Omental fat pad (tissue), 4 donors: ENCODE data around the gene MAMDC4. TPM values are rescaled to one million over a fixed set of nuclear protein-coding genes. Genes with fewer than 3 reads are reported as not detected.

ENCODE experiments used
- ATAC-seq: fragments of 150-250 bp; one replicate; pipeline ENCODE4 v1.9.1; 2016; ENCODE audit warnings: mild to moderate bottlenecking, moderate library complexity; ENCODE audit not compliant: low FRiP score
- DNase-seq: peaks from one replicate; pipeline ENCODE4 v3.0.0-alpha.2; 2019; ENCODE audit warnings: low spot score
- total RNA-seq, 4 donors: library from RNA; depleted of rRNA; stranded (reverse); fragments of >200 nt; gene quantifications; one replicate each; pipeline ENCODE4 v1.1.0, GENCODE V29; 2016
- TF ChIP-seq, protein P1 (sequence below), 3 donors: fragments of 450-650 bp; IDR thresholded peaks; one replicate each; pipeline ENCODE4 v1.5.1; 2016 to 2017; ENCODE audit warnings: antibody characterized with exemption in 3 of 3, mild to moderate bottlenecking in 3 of 3, moderate library complexity in 2 of 3

MAMDC4 gene
- total RNA-seq, 4 donors from 2014 or later: 1.4 to 3.9 (median 1.7) TPM

- ATAC-seq: no peak
- TF ChIP-seq, protein P1, sequence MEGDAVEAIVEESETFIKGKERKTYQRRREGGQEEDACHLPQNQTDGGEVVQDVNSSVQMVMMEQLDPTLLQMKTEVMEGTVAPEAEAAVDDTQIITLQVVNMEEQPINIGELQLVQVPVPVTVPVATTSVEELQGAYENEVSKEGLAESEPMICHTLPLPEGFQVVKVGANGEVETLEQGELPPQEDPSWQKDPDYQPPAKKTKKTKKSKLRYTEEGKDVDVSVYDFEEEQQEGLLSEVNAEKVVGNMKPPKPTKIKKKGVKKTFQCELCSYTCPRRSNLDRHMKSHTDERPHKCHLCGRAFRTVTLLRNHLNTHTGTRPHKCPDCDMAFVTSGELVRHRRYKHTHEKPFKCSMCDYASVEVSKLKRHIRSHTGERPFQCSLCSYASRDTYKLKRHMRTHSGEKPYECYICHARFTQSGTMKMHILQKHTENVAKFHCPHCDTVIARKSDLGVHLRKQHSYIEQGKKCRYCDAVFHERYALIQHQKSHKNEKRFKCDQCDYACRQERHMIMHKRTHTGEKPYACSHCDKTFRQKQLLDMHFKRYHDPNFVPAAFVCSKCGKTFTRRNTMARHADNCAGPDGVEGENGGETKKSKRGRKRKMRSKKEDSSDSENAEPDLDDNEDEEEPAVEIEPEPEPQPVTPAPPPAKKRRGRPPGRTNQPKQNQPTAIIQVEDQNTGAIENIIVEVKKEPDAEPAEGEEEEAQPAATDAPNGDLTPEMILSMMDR (IDR thresholded peaks at IDR 0.05): no peak
- no peak for DNase-seq
Observed at GRCh38 chr9:136826188-136826541, 26.0 kb upstream of the MAMDC4 start.

DNA sequence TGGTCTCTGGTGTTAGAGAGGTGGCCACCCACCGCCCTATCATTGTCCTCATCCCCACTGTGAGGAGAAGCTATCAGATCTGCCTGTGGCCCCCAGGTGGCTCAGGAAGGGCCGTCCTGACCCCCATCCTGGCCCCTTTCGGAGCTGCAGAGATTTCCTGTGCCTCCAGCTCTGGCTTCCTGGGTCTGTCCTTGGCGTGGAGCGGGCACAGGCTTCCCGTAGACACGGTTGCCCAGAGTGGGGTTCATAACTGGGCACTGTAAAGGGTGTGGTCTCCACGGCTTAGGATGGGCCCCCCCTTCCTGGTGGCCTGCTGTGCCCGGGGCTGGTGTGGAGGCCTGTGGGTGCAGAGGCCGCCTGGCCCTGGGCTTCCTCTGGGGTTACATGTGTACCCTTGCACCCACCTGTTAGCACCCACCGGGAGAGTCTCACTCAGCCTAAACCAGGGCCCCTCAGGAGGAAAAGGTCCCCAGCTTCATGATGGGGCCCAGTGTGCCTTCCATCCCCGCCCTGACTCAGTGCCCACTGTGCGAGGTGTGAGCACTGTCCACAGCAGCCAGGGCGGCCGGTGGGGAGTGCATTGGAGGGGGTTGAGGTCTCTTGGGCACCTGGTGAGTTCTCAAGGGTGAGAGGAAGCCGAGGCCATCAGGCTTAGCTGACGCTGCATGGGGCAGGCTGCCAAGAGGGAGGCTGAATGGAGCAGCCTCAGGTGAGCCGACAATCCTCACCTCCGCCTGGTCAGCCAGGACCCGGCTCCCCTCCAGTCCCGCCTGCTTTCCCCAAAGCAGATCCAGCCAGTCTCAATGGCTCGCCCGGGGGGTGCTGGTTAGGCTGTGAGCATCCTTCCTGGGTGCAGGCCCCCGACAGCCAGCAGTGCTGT lies 25.2 kb upstream of the MAMDC4 start:
- TF ChIP-seq, protein P1 (IDR thresholded peaks at IDR 0.05): no peak
- no peak for ATAC-seq
- no peak for DNase-seq

- TF ChIP-seq, protein P1 (IDR thresholded peaks at IDR 0.05): no peak
- DNase-seq (no peak), ATAC-seq (no peak)
Observed at GRCh38 chr9:136827794-136828473, 24.2 kb upstream of the MAMDC4 start.

DNA sequence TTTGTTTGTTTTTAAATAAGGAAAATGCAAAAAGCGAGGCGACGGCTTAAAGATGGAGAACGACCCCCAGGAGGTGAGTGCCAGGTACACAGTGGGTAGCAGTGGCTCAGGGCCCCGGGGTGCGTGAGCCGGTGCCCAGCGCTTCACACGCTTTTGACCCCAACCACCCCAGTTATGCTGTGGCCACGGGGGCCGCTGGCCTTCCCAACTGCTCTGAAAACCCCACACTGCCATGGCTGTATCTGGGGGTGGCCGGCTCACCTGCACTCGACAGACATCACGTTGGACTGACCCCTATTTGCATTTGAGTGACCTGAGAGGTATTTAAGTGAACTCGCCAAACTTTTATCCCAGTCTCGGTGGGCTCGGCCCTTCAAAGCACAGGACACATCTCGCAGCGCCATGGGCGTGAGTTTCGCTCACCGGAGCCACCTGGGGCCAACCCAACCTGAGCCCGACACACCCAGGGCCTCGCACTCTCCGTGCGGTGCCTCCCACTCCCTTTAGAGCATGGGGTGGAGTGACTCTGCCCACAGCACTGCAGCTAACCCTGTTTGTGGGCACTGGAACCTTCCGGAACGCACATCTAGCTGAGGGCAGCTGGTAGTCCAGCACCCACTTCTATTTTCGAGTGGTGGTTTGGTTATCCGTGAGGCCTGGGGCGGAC lies 23.5 kb upstream of the MAMDC4 start:
- no peak for DNase-seq
- ATAC-seq: no peak
- TF ChIP-seq, protein P1 (IDR thresholded peaks at IDR 0.05): no peak

- TF ChIP-seq, protein P1 (IDR thresholded peaks at IDR 0.05): no peak
- no peak for DNase-seq
- no peak for ATAC-seq
Observed at GRCh38 chr9:136829412-136829811, 22.7 kb upstream of the MAMDC4 start.

GRCh38 chr9:136829981-136830885 lies 21.9 kb upstream of the MAMDC4 start:
- TF ChIP-seq, protein P1 (IDR thresholded peaks at IDR 0.05): no peak
- ATAC-seq (no peak), DNase-seq (no peak)
